Smooth muscle cell of the brain vasculature (primary cell): ENCODE measurements around the gene RELCH.

ENCODE experiments used
- DNase-seq: peaks from one replicate; pipeline ENCODE4 v3.0.0-alpha.2; 2012; ENCODE audit warnings: low read depth, low spot score

The RELCH gene

GRCh38 chr18:62187543-62188510 lies 772 bp downstream of the RELCH start:
- peak; percentile 3 for DNase-seq

- DNase-seq: no peak
Measured at GRCh38 chr18:62189208-62189607, 2.2 kb downstream of the RELCH start.

GRCh38 chr18:62196079-62196478 lies 9.0 kb downstream of the RELCH start:
- DNase-seq: no peak

- DNase-seq: no peak
Measured at GRCh38 chr18:62196980-62197379, 9.9 kb downstream of the RELCH start.

GRCh38 chr18:62198259-62198658 lies 11.2 kb downstream of the RELCH start:
- DNase-seq: no peak

- DNase-seq: no peak
Measured at GRCh38 chr18:62199629-62200028, 12.6 kb downstream of the RELCH start.

GRCh38 chr18:62200121-62200914 lies 13.3 kb downstream of the RELCH start:
- DNase-seq: no peak

- no peak for DNase-seq
Measured at GRCh38 chr18:62201870-62202269, 14.8 kb downstream of the RELCH start.

GRCh38 chr18:62205824-62206223 lies 18.8 kb downstream of the RELCH start:
- no peak for DNase-seq

- no peak for DNase-seq
Measured at GRCh38 chr18:62206593-62206992, 19.5 kb downstream of the RELCH start.

- DNase-seq: no peak
Measured at GRCh38 chr18:62209046-62209445, 22.0 kb downstream of the RELCH start.

- no peak for DNase-seq
Measured at GRCh38 chr18:62210138-62210537, 23.1 kb downstream of the RELCH start.

GRCh38 chr18:62211325-62211828 lies 24.3 kb downstream of the RELCH start:
- no peak for DNase-seq

- no peak for DNase-seq
Measured at GRCh38 chr18:62214790-62215189, 27.7 kb downstream of the RELCH start.

- no peak for DNase-seq
Measured at GRCh38 chr18:62224229-62224628, 37.2 kb downstream of the RELCH start.

- DNase-seq: no peak
Measured at GRCh38 chr18:62226047-62226446, 39.0 kb downstream of the RELCH start.

- no peak for DNase-seq
Measured at GRCh38 chr18:62236252-62236651, 49.2 kb downstream of the RELCH start.

GRCh38 chr18:62239475-62239874 lies 52.4 kb downstream of the RELCH start:
- no peak for DNase-seq

GRCh38 chr18:62242955-62243354 lies 55.9 kb downstream of the RELCH start:
- no peak for DNase-seq

GRCh38 chr18:62245177-62245576 lies 58.1 kb downstream of the RELCH start:
- no peak for DNase-seq

- no peak for DNase-seq
Measured at GRCh38 chr18:62245699-62246098, 58.6 kb downstream of the RELCH start.

- DNase-seq: no peak
Measured at GRCh38 chr18:62248313-62248712, 61.3 kb downstream of the RELCH start.
